GM12801 (cell line): Measurements from ENCODE around the gene SYCP1.

ENCODE experiments used
- CTCF ChIP-seq: IDR thresholded peaks from one replicate; pipeline ENCODE4 v1.5.1; 2011; ENCODE audit warnings: control low read depth; ENCODE audit not compliant: insufficient read length; ENCODE audit errors: extremely low read depth

Gene SYCP1

GRCh38 chr1:114833421-114833820, 21.2 kb upstream of the SYCP1 start:
- no peak for TF ChIP-seq CTCF

- TF ChIP-seq CTCF, result no peak
Observed at GRCh38 chr1:114844270-114844669, 10.4 kb upstream of the SYCP1 start.

- TF ChIP-seq CTCF, result no peak
Observed at GRCh38 chr1:114853584-114853983, 1.1 kb upstream of the SYCP1 start.

GRCh38 chr1:114861384-114861783, 6.7 kb downstream of the SYCP1 start:
- TF ChIP-seq CTCF, result no peak

- no peak for TF ChIP-seq CTCF
Observed at GRCh38 chr1:114892194-114892918, 37.7 kb downstream of the SYCP1 start.

GRCh38 chr1:114896795-114897194, 42.1 kb downstream of the SYCP1 start:
- no peak for TF ChIP-seq CTCF

GRCh38 chr1:114901814-114902213, 47.2 kb downstream of the SYCP1 start:
- no peak for TF ChIP-seq CTCF
